Measurements from ENCODE around the gene S100A10.

Gene S100A10

GRCh38 chr1:151960780-151961513, 32.7 kb downstream of the S100A10 start:
- DNase-seq, result no peak

- no peak for DNase-seq
Observed at GRCh38 chr1:151958959-151959358, 34.7 kb downstream of the S100A10 start.

DNA sequence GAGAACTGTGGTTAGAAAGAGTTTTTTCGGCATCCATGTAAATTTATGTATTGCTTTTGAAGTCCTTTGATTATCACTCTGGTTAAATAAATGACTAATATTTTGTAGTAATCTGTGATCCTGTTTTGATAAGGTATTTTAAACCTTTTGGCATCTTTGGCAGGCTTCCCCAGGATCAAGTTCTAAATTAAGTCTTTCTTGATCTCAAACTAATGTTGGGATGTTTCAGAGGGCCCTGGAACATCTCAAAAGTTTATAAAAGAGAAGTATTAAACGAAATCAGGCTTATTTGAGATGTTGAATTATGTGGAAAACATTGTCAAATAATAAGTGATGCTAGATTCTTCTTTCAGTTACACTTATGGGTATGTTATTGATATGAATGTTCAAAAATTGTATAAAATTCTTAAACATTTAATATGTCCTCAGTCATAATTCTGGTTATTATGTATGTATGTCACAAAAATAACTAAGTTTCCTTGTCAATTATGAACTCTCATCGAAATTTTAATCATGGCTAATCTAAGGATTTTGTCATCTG, 36.6 kb downstream of the S100A10 start:
- no peak for DNase-seq

DNA sequence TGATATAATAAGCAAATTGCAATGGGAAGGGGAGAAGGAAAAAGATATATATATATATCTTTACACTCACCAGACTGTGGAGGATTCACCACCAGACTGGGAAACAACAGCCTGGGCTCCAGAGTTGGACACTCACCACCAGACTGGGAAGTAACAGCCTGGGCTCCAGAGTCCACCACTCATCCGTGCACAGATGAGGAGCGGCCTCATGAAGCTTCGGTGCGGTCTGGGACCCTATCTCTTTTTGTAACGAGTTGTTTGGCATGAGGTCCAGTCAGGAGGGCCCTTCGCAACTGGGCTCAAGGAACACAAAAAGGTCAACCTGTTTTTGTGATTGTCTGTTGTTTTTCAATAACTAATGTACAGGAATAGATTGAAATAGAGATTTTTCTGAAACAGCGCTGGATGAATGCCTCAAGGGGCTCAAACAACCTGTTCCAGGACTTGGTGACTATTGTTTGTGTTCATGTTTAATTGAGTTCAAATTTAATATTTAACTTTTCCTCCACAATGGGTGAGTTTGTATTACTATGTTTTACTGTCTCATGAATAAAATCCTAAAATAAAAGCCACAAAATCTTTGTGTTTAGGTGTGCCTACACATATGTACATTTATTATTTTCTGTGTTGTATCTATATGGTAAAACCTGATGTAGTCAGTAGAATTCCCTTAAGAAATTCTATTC, 40.1 kb downstream of the S100A10 start:
- DNase-seq, result no peak

DNA sequence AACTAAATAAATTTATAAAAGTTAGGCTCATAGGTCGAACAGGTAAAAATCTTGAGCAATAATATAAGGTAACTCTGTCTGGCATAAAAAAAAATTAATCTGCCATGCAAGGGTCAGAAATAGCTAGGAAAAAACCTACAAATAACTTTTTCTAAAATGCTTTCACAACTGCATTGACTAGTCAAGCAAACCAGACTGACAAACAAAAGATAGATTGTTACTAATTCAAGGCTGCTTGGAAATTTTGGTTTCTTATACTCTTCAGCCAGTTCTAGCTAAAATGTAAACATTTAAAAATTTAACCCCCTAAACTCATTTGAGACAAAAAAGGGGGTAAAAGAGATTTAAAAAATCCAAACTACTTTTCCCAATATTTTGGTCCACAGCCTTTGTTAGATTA, 40.8 kb downstream of the S100A10 start:
- no peak for DNase-seq

GRCh38 chr1:151949371-151950193, 44.1 kb downstream of the S100A10 start:
- DNase-seq, result no peak

DNA sequence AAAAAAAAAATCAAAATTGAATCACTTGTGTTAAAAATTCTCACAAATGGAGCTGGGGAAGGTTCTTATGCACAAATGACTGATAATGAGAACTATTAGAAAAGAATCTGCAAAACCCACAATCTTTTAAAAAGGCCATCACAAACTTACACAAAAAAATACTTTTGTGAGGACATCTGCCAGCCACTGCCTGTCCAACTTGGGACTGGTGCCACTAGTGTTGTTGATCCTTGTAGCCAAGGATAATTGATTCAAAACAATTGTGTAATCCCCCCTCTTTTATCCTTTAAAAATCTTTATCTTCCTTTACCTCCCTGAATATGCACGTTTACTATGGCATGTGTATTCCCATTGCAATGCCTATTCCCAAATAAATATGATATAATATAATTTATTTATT, 45.2 kb downstream of the S100A10 start:
- DNase-seq, result no peak

DNA sequence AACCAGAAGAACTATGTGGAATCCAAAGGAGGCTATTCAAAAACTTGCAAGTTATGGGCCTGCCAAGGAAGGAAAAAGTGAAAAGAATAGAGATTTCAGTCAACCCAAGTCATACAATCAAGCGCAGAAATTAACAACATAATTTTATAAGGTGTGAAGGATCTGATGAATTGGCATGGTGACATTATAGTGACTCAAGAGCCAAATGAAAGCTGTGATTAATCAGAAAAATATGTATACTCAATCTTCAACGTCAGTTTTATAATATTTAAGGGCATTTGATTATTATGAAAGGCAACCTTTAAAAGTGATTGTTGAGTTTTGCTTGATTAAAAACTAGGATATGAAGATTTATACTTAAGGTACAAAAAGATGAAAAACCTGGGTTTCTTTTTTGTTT, 46.5 kb downstream of the S100A10 start:
- no peak for DNase-seq

- DNase-seq, result peak; percentile 87
Observed at GRCh38 chr1:151945725-151946722, 47.6 kb downstream of the S100A10 start.

GRCh38 chr1:151944857-151945575, 48.6 kb downstream of the S100A10 start:
- no peak for DNase-seq

- DNase-seq, result no peak
Observed at GRCh38 chr1:151944126-151944856, 49.4 kb downstream of the S100A10 start.

DNA sequence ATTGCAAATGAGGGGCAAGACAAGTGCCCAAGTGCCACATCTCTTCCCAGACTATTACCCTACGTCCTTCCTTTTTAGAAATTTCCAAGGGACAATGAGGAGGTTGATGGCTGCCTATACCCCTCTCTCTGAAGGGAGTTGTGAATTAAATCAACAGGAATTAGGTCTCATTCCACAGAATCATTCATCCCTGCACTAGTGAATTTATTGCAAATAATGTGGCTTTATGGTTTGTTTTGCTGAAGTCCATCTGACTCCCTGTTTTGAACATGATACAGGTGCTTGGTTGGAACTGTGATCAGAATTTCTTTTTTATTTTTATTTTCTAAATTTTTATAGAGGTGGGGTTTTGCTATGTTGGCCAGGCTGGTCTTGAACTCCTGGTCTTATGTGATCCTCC, 50.1 kb downstream of the S100A10 start:
- no peak for DNase-seq

- DNase-seq, result no peak
Observed at GRCh38 chr1:151942882-151943281, 50.8 kb downstream of the S100A10 start.

DNA sequence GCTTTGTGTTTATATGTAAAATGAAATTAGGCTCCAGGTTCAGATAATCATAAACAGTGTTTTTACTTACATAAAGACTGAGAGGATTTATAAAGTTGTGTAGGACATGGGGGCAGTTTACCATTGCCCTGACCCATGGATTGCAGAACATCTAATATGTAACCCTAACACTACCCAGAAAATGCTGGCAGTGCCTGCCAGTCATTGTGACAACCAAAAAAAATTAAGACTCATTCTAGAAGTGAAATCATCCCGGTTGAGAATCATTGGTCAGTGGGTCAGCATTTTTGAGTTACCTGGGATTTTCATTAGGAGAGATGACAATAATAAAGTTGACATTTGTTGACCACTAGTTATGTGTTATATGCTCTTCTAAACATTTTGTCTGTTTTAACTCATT, 53.1 kb downstream of the S100A10 start:
- DNase-seq, result no peak

DNA sequence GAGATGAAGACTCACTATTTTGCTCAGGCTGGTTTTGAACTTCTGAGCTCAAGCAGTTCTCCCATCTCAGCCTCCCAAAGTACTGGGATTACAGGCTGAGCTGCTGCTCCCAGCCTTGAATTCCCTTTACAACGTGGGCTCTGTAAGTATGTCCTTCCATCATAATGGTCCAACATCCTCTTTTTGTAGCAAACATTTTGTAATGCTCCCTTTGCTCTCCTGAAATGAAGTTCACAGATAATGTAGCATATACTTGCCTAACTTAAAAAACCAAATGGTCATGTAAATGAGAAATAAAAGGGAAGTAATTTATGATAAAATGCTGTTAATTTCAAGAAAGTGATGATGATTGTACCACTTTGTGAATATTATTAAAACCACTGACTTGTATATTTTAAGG, 53.9 kb downstream of the S100A10 start:
- DNase-seq, result no peak

DNA sequence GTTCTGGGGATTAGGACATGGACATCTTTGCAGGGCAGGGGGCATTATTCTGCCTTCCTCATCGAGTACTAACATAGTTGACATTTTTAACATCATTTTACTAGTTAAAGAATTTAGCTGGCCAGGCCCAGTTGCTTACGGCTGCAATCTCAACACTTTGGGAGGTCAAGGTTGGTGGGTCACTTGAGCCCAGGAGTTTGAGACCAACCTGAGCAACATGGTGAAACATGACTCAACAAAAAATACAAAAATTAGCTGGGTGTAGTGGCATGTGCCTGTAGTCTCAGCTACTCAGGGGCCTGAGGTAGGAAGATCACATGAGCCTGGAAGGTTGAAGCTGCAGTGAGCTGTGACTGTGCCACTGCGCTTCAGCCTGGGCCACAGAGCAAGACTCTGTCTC, 54.5 kb downstream of the S100A10 start:
- DNase-seq, result no peak

- no peak for DNase-seq
Observed at GRCh38 chr1:151936653-151937052, 57.0 kb downstream of the S100A10 start.

GRCh38 chr1:151935894-151936602, 57.6 kb downstream of the S100A10 start:
- DNase-seq, result no peak

GRCh38 chr1:151935154-151935553, 58.5 kb downstream of the S100A10 start:
- DNase-seq, result no peak

- DNase-seq, result peak; percentile 54
Observed at GRCh38 chr1:151934048-151934493, 59.6 kb downstream of the S100A10 start.
